ENCODE data around the gene ZNF19.

DNA sequence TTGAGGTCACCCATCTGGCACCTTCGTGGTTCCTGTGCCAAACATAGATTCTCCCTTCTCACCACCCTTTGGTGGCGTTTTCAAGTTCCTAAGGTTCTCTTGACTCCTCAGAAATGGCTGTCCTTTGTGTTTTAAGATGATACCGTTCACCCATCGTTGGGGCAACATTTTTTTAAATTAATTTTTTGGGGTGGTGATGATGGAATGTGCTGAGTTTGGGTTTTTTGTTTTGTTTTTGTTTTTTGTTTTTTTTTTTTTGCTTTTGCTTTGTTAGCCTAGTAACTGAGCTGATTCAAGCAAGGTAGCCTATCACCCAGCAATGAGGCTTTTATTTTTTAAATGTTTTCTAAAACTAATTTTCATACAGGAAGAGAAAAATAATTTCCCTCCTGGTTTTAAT lies 39.7 kb upstream of the ZNF19 start:
- TF ChIP-seq EZH2phosphoT487 (IDR thresholded peaks at IDR 0.05; ENCODE audit: borderline replicate concordance), result no peak
- TF ChIP-seq, protein P1, sequence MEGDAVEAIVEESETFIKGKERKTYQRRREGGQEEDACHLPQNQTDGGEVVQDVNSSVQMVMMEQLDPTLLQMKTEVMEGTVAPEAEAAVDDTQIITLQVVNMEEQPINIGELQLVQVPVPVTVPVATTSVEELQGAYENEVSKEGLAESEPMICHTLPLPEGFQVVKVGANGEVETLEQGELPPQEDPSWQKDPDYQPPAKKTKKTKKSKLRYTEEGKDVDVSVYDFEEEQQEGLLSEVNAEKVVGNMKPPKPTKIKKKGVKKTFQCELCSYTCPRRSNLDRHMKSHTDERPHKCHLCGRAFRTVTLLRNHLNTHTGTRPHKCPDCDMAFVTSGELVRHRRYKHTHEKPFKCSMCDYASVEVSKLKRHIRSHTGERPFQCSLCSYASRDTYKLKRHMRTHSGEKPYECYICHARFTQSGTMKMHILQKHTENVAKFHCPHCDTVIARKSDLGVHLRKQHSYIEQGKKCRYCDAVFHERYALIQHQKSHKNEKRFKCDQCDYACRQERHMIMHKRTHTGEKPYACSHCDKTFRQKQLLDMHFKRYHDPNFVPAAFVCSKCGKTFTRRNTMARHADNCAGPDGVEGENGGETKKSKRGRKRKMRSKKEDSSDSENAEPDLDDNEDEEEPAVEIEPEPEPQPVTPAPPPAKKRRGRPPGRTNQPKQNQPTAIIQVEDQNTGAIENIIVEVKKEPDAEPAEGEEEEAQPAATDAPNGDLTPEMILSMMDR (conservative IDR thresholded peaks at IDR 0.05; ENCODE audit: low read length), result no peak
